Right atrium auricular region (tissue), 2 donors: ENCODE results near the gene SLC8A1. TPM values are rescaled to one million over a fixed set of nuclear protein-coding genes. Genes with fewer than 3 reads are reported as not detected.

Source experiments
- DNase-seq: peaks from one replicate; pipeline ENCODE4 v3.0.0-alpha.2; 2019; ENCODE audit warnings: low spot score
- H3K27ac ChIP-seq, 2 donors: fragments of 200-600 bp; sonication (generic); 1 replicate in 1 of 2; 2 replicates in 1 of 2; pipeline ENCODE4 v1.5.1; 2016 to 2019
- H3K27me3 ChIP-seq, 2 donors: fragments of 200-600 bp; sonication (generic); one replicate each; pipeline versions ENCODE4 v1.5.1 to v1.6.0; 2017 to 2019
- H3K36me3 ChIP-seq: fragments of 200-600 bp; sonication (generic); one replicate; pipeline ENCODE4 v1.5.1; 2016
- H3K4me1 ChIP-seq, 2 donors: fragments of 200-600 bp; sonication (generic); one replicate each; pipeline versions ENCODE4 v1.5.1 to v1.6.0; 2017 to 2019
- H3K4me3 ChIP-seq, 2 donors: fragments of 200-600 bp; sonication (generic); 1 replicate in 1 of 2; 2 replicates in 1 of 2; pipeline ENCODE4 v1.5.1; 2017 to 2019; ENCODE audit warnings: mild to moderate bottlenecking in 1 of 2, moderate library complexity in 1 of 2
- H3K9me3 ChIP-seq, 2 donors: fragments of 200-600 bp; sonication (generic); one replicate each; pipeline ENCODE4 v1.5.1; 2019
- CTCF ChIP-seq, 2 donors: fragments of 200-600 bp; sonication (generic); IDR thresholded peaks; one replicate each; pipeline ENCODE4 v1.5.1; 2019; ENCODE audit warnings: antibody characterized with exemption in 2 of 2
- total RNA-seq, 2 donors: library from RNA; depleted of rRNA; stranded (reverse); fragments of >200 nt; gene quantifications; one replicate each; pipeline ENCODE4 v1.1.0, GENCODE V29; 2016

Gene SLC8A1
- total RNA-seq, 2 donors from 2014 or later = 493 to 738 TPM

GRCh38 chr2:40372283-40372985 is 79.5 kb downstream of the SLC8A1 start:
- Histone ChIP-seq H3K9me3 (no peaks in the 10 kb centered on the region), H3K27me3 (no peaks in the 10 kb centered on the region), H3K36me3 (no peaks in the 10 kb centered on the region), H3K27ac (peak overlapping the region; percentile 2 to 20), H3K4me1 (peaks cover 0 to 48% of the 10 kb centered on the region in 2 donors), H3K4me3 (no peak overlapping the region)
- no peak for TF ChIP-seq CTCF (IDR thresholded peaks at IDR 0.05)
- DNase-seq = no peak

- no peak for TF ChIP-seq CTCF (IDR thresholded peaks at IDR 0.05)
- H3K4me1 ChIP-seq = peaks cover 0 to 48% of the 10 kb centered on the region in 2 donors
Measured at GRCh38 chr2:40371525-40372282, 80.2 kb downstream of the SLC8A1 start.

GRCh38 chr2:40370007-40370395 is 81.9 kb downstream of the SLC8A1 start:
- TF ChIP-seq CTCF (IDR thresholded peaks at IDR 0.05) = no peak
- H3K27me3 ChIP-seq = no peaks in the 10 kb centered on the region
- DNase-seq = no peak
- no peaks in the 10 kb centered on the region for H3K36me3 ChIP-seq
- peaks cover 0 to 59% of the 10 kb centered on the region in 2 donors for H3K4me1 ChIP-seq
- no peaks in the 10 kb centered on the region for H3K9me3 ChIP-seq
- no peak overlapping the region for H3K4me3 ChIP-seq
- H3K27ac ChIP-seq = no peak overlapping the region

More at GRCh38 chr2:40371525-40372282, 80.2 kb downstream of the SLC8A1 start:
- no peaks in the 10 kb centered on the region for H3K36me3 ChIP-seq
- H3K27ac ChIP-seq = peak overlapping the region; percentile 2 to 20
- no peaks in the 10 kb centered on the region for H3K9me3 ChIP-seq
- H3K27me3 ChIP-seq = no peaks in the 10 kb centered on the region
- no peak overlapping the region for H3K4me3 ChIP-seq
- DNase-seq = peak; percentile 64

- H3K27ac ChIP-seq = no peak overlapping the region
- H3K4me1 ChIP-seq = peaks cover 0 to 65% of the 10 kb centered on the region in 2 donors
Measured at GRCh38 chr2:40369267-40370006, 82.5 kb downstream of the SLC8A1 start.

GRCh38 chr2:40367652-40368051 is 84.2 kb downstream of the SLC8A1 start:
- no peak for DNase-seq
- H3K27me3 ChIP-seq = no peaks in the 10 kb centered on the region
- no peak overlapping the region for H3K4me3 ChIP-seq
- H3K4me1 ChIP-seq = peaks cover 0 to 67% of the 10 kb centered on the region in 2 donors
- no peak overlapping the region for H3K27ac ChIP-seq
- no peaks in the 10 kb centered on the region for H3K36me3 ChIP-seq
- H3K9me3 ChIP-seq = no peaks in the 10 kb centered on the region
- TF ChIP-seq CTCF (IDR thresholded peaks at IDR 0.05) = no peak

More at GRCh38 chr2:40369267-40370006, 82.5 kb downstream of the SLC8A1 start:
- Histone ChIP-seq H3K9me3 (no peaks in the 10 kb centered on the region), H3K4me3 (no peak overlapping the region), H3K36me3 (no peaks in the 10 kb centered on the region), H3K27me3 (no peaks in the 10 kb centered on the region)
- TF ChIP-seq CTCF (IDR thresholded peaks at IDR 0.05) = no peak
- DNase-seq = no peak
